ENCODE results near the gene RAD51B.

Gene RAD51B

GRCh38 chr14:68612049-68612448 lies 792.5 kb downstream of the RAD51B start:
- DNase-seq, result no peak

- DNase-seq, result no peak
Observed at GRCh38 chr14:68616221-68616902, 796.8 kb downstream of the RAD51B start.

- DNase-seq, result no peak
Observed at GRCh38 chr14:68619790-68620574, 800.4 kb downstream of the RAD51B start.

GRCh38 chr14:68621400-68622365 lies 802.1 kb downstream of the RAD51B start:
- no peak for DNase-seq

- DNase-seq, result no peak
Observed at GRCh38 chr14:68622856-68623255, 803.3 kb downstream of the RAD51B start.

- no peak for DNase-seq
Observed at GRCh38 chr14:68623307-68623706, 803.7 kb downstream of the RAD51B start.

- no peak for DNase-seq
Observed at GRCh38 chr14:68623826-68624225, 804.2 kb downstream of the RAD51B start.

- no peak for DNase-seq
Observed at GRCh38 chr14:68624541-68625220, 805.1 kb downstream of the RAD51B start.

GRCh38 chr14:68625366-68626090 lies 805.9 kb downstream of the RAD51B start:
- DNase-seq, result no peak

- no peak for DNase-seq
Observed at GRCh38 chr14:68626386-68626785, 806.8 kb downstream of the RAD51B start.

GRCh38 chr14:68627050-68627867 lies 807.7 kb downstream of the RAD51B start:
- DNase-seq, result no peak

- peak; percentile 40 for DNase-seq
Observed at GRCh38 chr14:68627868-68628604, 808.5 kb downstream of the RAD51B start.

GRCh38 chr14:68628605-68629310 lies 809.2 kb downstream of the RAD51B start:
- DNase-seq, result peak; percentile 37

GRCh38 chr14:68630081-68630571 lies 810.5 kb downstream of the RAD51B start:
- DNase-seq, result no peak

- DNase-seq, result no peak
Observed at GRCh38 chr14:68630611-68631393, 811.2 kb downstream of the RAD51B start.

- DNase-seq, result no peak
Observed at GRCh38 chr14:68631394-68632053, 811.9 kb downstream of the RAD51B start.

- DNase-seq, result no peak
Observed at GRCh38 chr14:68632054-68632895, 812.7 kb downstream of the RAD51B start.
